ENCODE results near the gene ZNF77.

- TF ChIP-seq, protein P1, sequence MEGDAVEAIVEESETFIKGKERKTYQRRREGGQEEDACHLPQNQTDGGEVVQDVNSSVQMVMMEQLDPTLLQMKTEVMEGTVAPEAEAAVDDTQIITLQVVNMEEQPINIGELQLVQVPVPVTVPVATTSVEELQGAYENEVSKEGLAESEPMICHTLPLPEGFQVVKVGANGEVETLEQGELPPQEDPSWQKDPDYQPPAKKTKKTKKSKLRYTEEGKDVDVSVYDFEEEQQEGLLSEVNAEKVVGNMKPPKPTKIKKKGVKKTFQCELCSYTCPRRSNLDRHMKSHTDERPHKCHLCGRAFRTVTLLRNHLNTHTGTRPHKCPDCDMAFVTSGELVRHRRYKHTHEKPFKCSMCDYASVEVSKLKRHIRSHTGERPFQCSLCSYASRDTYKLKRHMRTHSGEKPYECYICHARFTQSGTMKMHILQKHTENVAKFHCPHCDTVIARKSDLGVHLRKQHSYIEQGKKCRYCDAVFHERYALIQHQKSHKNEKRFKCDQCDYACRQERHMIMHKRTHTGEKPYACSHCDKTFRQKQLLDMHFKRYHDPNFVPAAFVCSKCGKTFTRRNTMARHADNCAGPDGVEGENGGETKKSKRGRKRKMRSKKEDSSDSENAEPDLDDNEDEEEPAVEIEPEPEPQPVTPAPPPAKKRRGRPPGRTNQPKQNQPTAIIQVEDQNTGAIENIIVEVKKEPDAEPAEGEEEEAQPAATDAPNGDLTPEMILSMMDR (IDR thresholded peaks at IDR 0.05; ENCODE audit: low read length), result no peak
- TF ChIP-seq EZH2 (optimal IDR thresholded peaks at IDR 0.05; ENCODE audit: low read depth, low read length), result no peak
Measured at GRCh38 chr19:2933490-2933910, 11.3 kb downstream of the ZNF77 start.
